Right ventricle myocardium superior (tissue), 1 donor: ENCODE measurements around the gene FKBP4. TPM values are rescaled to one million over a fixed set of nuclear protein-coding genes. Genes with fewer than 3 reads are reported as not detected.

Source experiments
- ATAC-seq: fragments of 200-7000 bp; cut with Tn5 transposase; one replicate; pipeline ENCODE4 v1.9.1; 2020; ENCODE audit warnings: mild to moderate bottlenecking; ENCODE audit not compliant: poor library complexity
- DNase-seq: peaks from one replicate; pipeline ENCODE4 v3.0.0-alpha.2; 2020
- intact Hi-C: fragments of 100-400 bp; cut with DNase I; formaldehyde crosslinking; loops from one replicate; pipeline ENCODE4 v1.11.2; 2022
- total RNA-seq: library from RNA; stranded (reverse); fragmentation: NEBNext Ultra II Directional; extraction: Animal tissue kit (Norgen Biotek cat#: 25700); gene quantifications from one replicate; pipeline ENCODE4 v1.2.1, GENCODE V29; 2021
- donor health status: DM: no; HTN: yes; CAD: no; lungs with severe emphysema.

Gene FKBP4
- total RNA-seq, 1 donor from 2014 or later, result 63.3 TPM

DNA sequence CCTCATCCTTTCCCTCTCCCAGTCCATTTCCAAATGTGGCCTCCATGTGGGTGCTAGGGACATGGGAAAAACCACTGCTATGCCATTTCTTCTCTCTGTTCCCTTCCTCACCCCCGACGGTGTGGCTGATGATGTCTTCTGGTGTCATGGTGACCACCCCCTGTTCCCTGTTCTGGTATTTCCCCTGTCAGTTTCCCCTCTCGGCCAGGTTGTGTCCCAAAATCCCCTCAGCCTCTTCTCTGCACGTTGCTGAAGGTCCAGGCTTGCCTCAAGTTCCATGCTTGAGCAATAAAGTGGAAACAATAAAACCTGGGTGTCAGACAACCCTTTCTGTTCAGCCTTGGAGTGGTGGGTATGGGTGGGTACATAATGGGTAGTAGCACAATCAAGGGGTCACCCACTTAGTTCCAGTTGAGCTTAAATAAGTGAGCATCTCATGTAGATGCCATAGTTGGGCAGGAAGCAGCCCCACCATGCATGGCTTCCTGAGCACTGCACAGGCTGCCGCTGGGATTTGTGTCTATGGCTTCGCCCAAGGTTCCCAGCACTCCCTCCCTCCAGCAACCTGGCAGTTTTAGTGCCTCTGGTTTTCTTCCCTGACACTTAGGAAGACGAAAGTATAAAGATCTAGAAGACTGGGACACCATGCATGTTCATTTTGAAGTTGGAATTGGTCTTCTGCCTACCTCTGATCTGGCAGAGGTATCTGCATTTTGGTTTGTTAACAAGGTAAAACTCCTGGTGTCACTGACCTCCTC is 9.0 kb downstream of the FKBP4 start:
- DNase-seq (no peak), ATAC-seq (no peak)
- intact Hi-C loops, result no loop called here

DNA sequence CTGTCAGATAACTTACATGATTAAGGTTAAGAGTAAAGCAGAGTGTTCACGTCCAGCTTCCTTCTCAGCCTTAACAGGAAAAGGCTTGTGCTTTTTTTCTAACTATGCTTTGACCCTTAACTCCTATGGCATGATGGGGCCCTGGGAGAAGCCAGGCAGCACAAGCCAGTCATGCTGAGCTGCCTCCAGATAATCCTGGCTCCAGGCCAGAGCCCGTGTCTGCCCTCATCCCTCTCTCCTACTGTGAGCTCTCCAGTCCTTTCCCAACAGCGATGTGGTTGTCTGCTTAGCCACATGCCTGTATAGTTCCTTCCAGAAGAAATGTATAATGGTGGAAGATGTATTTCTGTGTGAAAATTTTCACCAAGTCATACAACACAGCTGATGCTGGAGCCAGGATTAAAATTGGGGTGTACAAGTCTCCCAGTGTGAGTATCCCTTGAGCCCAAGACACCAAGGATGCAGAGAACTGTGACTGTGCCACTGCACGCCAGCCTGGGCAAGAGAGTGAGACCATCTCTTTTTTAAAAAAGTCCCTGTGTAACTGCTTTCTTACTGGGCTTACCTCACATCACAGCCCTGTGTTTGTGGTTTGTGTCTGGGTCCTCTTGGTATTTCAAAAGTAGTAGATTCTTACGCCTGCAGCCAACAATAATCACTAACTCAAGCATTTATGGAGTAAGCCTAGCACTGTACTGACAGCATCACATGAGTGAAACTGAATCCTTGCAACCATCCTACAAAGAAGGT is 9.8 kb downstream of the FKBP4 start:
- DNase-seq (peak; percentile 82), ATAC-seq (peak; percentile 92)
- intact Hi-C loops, result no loop called here

DNA sequence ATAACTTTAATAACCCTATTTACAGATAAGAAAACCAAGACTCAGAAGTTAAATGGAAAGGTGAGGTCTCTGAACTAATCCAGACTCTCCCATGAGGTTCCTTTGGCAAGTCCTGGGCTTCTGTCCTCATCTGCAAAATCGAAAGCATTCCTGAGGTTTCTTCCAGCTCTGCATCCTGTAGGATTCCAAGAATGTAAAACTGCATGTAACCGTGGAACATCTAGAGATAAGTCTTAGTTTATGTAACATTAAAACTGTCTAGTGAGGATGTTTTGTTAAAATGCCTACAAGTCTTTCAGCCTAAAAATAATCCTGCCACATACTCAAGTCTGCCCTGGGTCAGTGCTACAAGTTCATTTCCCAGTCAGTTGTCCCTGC is 10.4 kb downstream of the FKBP4 start:
- ATAC-seq (no peak), DNase-seq (no peak)
- intact Hi-C loops, result no loop called here

DNA sequence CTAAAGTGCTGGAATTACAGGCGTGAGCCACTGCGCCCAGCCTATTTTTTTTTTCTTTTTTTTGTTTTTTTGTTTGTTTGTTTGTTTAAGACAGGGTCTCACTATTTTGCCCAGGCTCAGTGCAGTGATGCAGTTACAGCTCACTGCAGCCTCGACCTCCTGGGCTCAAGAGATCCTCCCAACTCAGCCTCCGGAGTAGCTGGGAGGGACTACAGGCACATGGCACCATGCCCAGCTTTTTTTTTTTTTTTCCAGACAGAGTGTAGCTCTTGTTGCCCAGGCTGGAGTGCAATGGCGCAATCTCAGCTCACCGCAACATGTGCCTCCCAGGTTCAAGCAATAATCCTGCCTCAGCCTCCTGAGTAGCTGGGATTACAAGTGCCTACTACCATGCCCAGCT is 11.9 kb downstream of the FKBP4 start:
- intact Hi-C loops, result no loop called here
- DNase-seq, result no peak
- ATAC-seq, result no peak

DNA sequence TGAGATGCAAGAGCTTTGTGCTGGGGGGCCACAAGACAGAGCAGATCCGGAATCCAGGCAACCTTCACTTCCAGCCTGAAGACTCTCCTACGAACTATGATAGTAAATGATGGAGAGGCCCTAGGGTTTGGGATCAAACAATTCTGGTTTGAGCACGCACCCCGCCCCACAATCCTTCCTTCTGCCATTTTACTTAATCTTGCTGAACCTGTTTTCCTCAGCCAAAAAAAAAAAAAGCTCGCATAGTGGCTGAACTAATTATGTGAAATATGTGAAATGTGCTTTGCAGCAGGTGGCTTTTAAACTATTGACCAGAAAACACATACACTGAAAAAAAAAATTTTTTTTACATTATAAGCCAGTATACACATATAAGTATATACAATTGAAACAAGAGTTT is 17.0 kb downstream of the FKBP4 start:
- intact Hi-C loops, result no loop called here
- DNase-seq, result no peak
- no peak for ATAC-seq

DNA sequence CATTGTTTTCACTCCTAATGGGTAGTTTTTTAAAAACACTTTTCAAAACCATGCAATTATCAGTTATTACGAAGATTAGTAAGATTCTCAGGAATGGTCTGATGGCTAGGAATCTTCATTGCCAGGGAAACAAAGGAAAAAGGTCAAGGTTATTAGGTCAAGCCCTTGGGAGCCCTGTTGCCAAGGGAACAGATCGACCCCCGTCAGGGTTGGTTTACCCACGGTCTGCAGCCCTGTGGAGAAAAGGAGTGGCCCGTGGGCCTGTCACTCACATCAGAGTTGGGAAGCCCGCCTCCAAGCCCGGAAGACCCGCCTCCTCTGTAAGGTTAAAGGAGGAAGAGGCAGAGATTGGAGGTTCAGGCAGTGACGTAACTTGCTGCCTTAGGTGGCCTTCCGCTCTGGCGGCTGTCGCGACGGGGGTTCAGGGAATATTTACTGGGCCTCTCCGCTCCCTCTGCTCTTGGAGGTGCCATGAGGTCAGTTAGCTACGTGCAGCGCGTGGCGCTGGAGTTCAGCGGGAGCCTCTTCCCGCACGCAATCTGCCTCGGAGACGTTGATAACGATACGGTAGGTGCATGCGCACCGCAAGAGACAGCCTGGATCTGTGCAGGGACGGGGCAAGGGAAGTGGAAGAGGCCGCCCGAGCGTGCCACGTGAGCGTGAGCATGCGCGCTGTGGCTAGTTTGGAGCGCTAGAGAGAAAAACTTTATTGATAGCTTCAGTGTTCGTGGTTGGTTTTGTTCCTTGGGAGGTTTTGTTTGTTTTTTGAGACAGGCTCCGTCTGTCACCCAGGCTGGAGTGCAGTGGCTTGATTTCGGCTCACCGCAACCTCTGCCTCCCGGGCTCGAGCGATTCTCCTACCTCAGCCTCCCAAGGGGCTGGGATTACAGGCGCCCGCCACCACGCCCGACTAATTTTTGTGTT is 17.8 kb downstream of the FKBP4 start, which contains the start of gene ITFG2:
Gene ITFG2 (plus strand): TSS at position 379 of the 924 bp plus-strand sequence. CDS start 93 bp downstream, at position 472.
- peak; percentile 98 for ATAC-seq
- peak; percentile 100 for DNase-seq
- intact Hi-C loops, result no loop called here

DNA sequence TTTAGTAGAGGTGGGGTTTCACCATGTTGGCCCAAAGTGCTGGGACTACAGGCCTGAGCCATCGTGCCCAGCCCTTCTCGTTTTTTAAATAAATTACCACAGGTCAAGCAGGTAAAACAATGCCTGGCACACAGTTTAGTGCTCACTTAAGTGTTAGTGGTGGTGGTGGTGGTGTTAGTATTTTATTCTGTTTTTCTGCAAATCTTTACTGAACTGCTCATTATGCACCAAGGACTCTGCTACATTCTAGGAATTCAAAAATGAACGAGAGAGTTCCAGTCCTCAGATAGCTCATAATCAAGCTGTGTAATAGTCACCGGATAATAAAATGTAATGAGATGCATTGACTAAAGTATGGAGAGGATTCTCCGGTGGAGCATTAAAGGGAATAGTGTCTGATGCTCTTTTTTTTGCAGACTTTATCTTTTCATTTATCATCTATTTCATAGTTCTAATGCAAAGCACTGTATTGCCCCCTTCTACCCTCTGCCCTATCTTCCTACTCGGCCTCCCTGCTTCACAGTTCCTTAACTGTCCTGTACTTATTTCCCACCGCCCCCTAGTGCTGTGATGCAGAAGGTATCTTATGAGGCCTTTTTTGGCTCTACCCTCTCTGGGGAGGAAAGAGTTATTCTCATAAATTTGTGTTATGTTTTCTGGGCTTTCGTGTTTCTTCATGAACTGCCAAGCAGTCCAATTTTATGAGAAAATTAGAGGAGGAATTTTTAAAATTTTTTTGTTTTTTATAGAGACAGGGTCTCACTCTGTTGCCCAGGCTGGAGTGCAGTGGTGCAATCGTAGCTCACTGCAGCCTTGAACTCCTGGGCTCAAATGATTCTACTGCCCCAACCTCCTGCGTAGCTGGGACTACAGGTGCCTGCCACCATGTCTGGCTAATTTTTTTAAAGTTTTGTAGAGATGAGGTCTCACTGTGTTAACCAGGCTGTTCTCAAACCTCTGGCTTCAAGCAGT is 18.7 kb downstream of the FKBP4 start:
- intact Hi-C loops, result no loop called here
- ATAC-seq, result peak; percentile 57
- no peak for DNase-seq

DNA sequence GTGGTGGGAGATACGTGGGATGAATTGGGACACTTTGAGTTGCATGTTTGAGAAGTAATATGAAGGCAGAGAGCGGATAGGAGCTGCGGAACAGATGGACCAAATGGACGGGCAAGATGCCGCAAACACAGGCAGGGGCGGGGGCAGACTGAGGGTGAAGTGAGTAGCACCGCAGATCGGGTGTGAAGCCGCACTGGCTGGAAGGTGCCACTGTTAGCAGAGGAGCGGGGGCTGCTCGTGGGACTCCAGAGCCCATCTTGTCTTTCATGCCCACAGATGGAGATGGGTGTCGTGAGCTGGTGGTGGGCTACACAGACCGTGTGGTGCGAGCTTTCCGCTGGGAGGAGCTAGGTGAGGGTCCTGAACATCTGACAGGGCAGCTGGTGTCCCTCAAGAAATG is 25.0 kb downstream of the FKBP4 start:
- DNase-seq (no peak), ATAC-seq (no peak)
- intact Hi-C loops, result no loop called here

DNA sequence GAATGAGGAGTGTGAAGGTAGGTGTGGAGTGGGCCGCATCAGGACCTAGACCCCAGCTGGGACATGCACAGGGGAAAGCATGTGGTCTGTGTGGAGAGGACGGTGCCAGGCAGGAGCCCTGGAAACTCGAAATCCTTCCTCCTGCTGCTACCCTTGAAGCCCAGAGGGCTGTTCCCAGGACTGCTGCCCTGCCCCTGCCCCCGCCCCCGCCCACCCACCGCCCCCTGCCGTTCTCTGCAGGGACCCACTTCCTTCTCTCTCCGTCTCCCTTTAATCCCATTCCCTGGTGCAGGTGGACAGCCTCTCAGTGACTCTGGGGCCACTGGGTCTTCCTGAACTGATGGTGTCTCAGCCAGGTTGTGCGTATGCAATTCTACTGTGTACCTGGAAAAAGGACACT is 25.7 kb downstream of the FKBP4 start:
- ATAC-seq (no peak), DNase-seq (no peak)
- intact Hi-C loops, result no loop called here

DNA sequence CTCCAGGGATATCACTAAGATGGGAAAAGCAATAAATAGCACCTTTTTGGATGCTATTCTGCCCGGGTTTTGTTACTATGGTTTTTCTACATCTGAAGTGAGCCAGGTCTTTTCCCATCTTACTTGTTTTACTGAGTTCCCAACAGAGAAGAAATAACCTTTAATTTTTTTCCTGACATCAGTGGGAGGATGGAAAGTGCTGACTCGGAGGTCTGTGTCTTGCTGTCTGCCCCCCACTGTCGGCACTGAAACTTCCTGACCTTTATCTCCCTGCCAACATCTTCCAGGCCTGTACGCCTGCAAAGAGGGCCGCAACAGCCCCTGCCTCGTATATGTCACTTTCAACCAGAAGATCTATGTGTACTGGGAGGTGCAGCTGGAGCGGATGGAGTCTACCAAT is 28.7 kb downstream of the FKBP4 start:
- DNase-seq, result no peak
- intact Hi-C loops, result no loop called here

DNA sequence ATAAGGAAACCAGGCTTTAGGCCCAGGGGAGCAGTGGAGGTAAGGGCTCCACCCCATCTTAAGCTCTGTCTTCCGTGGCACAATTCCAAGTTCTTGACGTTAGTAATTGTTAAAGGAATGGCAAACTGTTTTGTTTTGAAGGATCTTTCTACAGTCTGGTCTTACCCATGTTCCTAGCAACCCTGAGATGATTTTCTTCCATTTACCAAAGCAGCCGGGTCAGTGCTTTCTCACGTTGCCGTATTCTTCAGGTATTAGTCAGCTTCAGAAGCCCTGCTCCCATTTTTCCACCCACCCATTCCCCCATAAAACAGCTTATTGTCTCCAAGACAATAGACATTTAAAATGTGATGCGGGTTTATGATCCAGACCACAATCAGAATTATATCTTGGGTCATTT is 29.8 kb downstream of the FKBP4 start:
- intact Hi-C loops, result no loop called here
- DNase-seq, result no peak
- no peak for ATAC-seq

More for the DNA sequence above, 28.7 kb downstream of the FKBP4 start:
- no peak for ATAC-seq

DNA sequence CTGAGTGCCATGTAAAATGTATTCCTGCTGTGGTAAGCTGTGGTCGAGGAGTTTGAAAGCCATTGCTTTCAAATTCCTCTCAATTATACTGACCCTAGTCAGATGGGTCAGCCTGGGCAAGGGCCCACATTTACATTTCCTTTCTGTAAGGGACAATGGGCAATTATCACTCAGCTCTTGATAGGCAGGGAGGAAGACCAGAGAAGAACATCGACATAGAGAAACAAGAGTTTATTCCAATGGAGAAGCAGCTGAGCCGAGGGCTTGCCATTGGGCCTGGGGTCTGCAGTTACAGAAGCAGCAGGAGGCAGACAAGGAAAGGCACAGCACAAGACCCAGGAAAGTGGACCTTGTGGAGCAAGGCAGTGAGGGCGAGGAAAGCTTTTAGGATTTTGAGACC is 30.4 kb downstream of the FKBP4 start:
- intact Hi-C loops, result no loop called here
- ATAC-seq, result no peak
- DNase-seq, result no peak

DNA sequence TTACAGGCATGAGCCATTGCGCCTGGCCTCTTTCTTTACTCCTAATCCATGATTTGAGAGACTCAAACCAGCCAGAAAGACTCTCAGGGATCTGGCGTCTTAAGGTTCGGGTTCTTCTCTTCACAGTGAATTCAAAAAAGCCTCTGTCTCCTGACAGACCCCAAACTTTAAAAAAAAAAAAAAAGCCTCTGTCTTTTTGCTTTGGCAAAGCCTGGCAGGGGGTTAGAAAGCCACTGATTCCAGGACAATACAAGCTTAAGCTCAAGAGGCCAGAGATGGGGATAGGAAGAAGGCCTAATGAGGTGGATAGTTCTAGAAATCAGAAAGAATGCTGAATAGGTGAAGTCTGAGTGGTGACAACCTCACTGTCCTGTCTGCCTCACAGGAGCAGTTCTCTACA is 31.3 kb downstream of the FKBP4 start:
- DNase-seq (no peak), ATAC-seq (no peak)
- intact Hi-C loops, result no loop called here

DNA sequence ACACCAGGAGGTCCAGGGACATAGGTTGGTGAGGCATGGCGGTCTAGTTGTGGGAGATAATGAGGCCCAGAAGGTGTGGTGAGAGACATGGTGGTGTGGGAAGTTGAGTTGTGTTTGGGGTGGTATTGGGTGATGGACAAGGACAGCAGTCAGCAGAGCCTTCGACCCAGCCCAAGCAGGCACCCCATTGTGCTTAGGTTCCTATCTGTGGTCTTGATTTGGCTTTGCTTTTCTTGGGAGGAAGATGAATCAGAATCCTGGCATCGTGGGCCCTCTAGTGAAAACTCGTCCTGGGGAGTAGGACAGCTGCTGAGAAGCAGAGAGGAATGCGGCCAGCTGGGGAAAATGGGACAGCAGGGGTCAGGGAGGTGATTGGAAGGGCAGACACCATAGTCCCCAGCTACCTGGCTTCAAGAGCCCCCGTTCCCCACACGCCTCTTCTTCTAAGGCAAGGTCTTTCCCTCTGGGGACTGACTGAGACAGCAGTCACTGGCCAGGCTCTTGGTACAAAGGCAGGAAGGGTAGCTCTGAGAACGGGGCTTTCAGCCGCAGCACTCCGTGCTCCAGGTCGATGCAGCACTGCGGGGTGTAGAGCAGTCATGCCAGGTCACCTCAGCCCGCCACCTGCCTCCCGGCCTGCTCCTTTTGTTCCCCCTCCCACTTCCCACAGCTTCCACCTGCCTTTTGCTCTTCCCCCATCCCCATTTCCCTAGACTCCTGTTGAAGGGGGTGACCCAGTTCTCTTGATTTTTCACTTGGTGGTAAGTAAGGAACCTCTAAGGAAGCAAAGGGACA is 32.1 kb downstream of the FKBP4 start:
- intact Hi-C loops, result no loop called here
- ATAC-seq, result no peak
- DNase-seq, result no peak

DNA sequence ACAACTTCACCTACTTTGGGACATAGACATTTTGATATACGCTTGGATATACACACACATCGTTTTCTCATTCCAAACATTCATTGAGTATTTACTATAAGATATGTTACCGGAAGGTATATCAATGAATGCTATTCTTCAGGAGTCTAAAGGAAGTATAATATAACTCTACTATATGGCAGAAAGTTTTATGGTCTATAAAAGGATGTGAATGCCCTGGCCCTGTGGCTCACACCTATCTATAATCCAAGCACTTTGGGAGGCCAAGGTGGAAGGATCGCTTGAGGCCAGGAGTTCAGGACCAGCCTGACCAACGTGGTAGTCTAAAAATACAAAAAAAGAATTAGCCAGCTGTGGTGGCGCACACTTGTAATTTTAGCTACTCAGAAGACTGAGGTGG is 34.5 kb downstream of the FKBP4 start:
- ATAC-seq, result no peak
- intact Hi-C loops, result no loop called here
- no peak for DNase-seq

DNA sequence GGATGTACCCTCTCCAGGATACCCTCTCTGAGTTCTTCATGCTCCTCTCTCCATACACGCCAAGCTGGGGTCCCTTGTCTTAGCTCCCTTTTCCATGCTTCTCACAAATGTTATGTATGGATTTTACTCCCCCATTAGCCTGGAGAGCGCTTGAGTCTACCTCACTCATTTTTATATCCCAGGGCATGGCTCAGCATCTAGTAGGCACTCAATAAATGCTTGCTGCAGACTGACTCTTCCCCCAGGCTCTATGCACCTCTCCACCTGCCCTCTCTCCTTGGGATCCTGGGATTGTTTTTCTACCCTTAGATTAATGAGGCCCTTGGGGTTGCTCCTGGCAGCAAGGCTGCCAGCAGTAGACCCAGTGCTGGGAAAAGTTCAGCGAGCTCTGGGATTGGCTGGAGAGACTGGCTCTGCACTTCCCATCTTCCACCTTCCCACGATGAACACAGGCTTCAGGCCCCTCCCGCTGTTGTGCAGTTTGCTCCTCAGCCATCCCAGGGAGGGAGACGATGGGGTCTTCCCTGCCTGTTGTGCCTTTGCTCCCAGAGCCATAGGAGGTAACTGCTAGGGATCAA is 37.9 kb downstream of the FKBP4 start:
- ATAC-seq, result no peak
- intact Hi-C loops, result no loop called here
- no peak for DNase-seq

DNA sequence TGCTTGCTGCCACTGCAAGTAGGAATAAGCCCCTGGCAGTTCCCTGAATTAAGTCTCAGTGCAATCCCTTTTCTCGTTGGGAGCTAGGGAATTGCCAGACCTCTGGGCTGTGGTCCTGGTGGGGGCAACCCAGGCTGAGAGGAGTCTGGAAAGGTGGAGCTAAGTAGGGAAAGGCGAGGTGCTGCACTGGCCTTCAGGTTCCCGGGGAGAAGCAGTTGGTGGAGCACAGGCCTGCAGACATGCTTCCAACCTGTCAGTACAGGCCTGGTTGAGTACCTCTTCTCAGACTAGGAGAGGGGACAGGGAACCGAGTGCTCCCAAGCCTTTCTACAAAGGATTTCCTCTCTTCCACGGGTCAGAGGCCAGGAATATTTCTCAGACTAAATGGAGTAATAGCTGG is 38.6 kb downstream of the FKBP4 start:
- ATAC-seq, result no peak
- no peak for DNase-seq
- intact Hi-C loops, result no loop called here
